ENCODE results near the gene EMILIN2.

GRCh38 chr18:2916184-2916583, 69.4 kb downstream of the EMILIN2 start:
- TF ChIP-seq MYC (IDR thresholded peaks at IDR 0.05; ENCODE audit: low read depth, low read length) (no peak), POLR2A (IDR thresholded peaks at IDR 0.05; ENCODE audit: extremely low read depth, insufficient read length) (no peak), CTCF (IDR thresholded peaks at IDR 0.05; ENCODE audit: low read depth, low read length) (no peak)
